ENCODE results near the gene PIGP.

Gene PIGP

DNA sequence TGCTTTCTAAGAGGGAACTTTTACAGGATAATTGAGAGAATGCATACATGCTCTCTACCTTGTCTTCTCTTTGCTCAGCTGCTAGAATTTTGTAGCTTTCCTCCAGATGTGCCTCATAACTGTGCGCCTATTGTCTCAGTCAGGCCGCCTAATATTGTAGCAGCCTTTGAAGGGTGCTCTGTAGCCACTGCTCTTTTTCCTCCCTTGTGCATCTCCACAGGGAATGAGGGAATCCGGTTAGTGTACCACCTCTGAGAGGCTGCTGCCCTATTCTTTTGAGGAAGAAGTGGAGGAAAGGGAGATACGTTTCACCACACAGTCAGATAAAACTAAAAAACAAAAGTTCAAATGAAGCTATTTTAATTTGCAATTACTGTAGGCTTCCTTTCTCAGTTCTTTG lies 22.9 kb upstream of the PIGP start:
- peaks cover 4% of the 10 kb centered on the region for H3K36me3 ChIP-seq (ENCODE audit: control insufficient read depth, insufficient read depth, low read length)
- no peaks in the 10 kb centered on the region for H3K4me1 ChIP-seq (ENCODE audit: control insufficient read depth, insufficient read depth, low read length)
- no peak overlapping the region for H3K4me3 ChIP-seq (ENCODE audit: low read depth, low read length)

DNA sequence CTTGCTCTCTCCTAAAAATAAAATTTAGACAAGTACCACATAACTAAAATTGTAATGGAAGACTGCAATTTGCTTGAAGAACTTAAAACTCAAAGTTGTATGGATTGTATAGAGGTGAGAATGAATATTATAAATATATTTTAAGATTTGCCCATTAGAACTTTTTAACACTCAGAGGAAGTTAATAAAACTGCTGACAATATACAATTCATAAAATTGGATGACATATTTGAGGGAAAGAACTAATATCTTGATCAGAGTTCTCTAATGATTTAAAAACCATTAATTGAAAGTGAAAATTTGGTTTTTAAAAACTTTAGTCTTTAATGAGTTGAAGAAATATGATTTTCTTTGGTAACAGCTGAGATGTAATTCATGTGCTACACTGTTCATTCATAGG lies 21.1 kb upstream of the PIGP start:
- no peaks in the 10 kb centered on the region for H3K27me3 ChIP-seq (ENCODE audit: control insufficient read depth, insufficient read depth, low read length)
- no peak overlapping the region for H3K4me3 ChIP-seq (ENCODE audit: low read depth, low read length)
- peaks cover 4% of the 10 kb centered on the region for H3K36me3 ChIP-seq (ENCODE audit: control insufficient read depth, insufficient read depth, low read length)
- no peaks in the 10 kb centered on the region for H3K9me3 ChIP-seq (ENCODE audit: control insufficient read depth, insufficient read depth, low read length)
- H3K4me1 ChIP-seq (ENCODE audit: control insufficient read depth, insufficient read depth, low read length) = no peaks in the 10 kb centered on the region
- no peak overlapping the region for H3K9ac ChIP-seq (ENCODE audit: low read depth, low read length)

More for the DNA sequence above, 22.9 kb upstream of the PIGP start:
- no peak overlapping the region for H3K9ac ChIP-seq (ENCODE audit: low read depth, low read length)
- H3K27me3 ChIP-seq (ENCODE audit: control insufficient read depth, insufficient read depth, low read length) = no peaks in the 10 kb centered on the region
- H3K9me3 ChIP-seq (ENCODE audit: control insufficient read depth, insufficient read depth, low read length) = no peaks in the 10 kb centered on the region

DNA sequence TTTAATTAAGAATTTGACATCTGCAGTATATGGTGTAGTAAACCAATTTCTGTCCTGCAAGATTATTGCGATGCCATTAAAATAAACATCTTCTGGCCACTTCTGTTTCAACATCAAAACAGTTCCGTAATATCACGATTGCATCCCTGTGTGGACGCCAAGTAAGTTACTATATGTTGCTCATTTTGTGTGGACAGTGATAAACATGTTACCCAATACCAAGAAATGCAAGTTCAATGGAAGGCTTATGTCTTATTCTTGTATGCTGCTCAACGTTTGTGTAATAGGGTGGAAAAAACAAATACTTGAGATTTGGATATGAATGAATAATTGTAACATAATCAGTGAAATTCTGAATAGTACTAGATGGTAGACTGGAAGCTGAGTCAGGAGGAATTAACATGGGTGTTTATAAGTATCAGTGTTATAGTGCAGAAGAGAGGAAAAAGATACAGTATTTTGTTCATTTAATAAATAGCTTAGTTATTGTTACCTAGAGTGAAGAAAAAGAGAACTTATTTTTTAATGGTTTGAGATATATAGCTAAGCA lies 15.4 kb upstream of the PIGP start:
- Histone ChIP-seq H3K9ac (ENCODE audit: low read depth, low read length) (no peak overlapping the region), H3K36me3 (ENCODE audit: control insufficient read depth, insufficient read depth, low read length) (no peaks in the 10 kb centered on the region), H3K4me3 (ENCODE audit: low read depth, low read length) (no peak overlapping the region), H3K4me1 (ENCODE audit: control insufficient read depth, insufficient read depth, low read length) (no peaks in the 10 kb centered on the region), H3K27me3 (ENCODE audit: control insufficient read depth, insufficient read depth, low read length) (no peaks in the 10 kb centered on the region), H3K9me3 (ENCODE audit: control insufficient read depth, insufficient read depth, low read length) (no peaks in the 10 kb centered on the region)

DNA sequence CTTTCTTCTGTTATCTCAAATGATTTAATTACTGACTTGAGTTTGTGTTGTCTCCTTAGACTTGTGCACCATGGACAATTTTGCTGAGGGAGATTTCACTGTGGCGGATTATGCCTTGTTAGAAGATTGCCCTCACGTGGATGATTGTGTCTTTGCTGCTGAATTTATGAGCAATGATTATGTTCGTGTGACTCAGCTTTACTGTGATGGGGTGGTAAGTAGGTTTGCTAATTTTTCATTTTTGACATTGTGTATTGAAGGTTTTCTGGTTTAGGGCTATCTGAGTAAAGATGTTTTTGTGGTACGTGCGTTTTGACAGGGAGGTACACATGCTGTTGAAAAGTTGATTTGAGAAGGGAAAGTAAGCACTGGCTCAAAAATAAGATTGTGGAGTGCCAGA lies 14.3 kb upstream of the PIGP start:
- H3K27me3 ChIP-seq (ENCODE audit: control insufficient read depth, insufficient read depth, low read length) = no peaks in the 10 kb centered on the region
- H3K4me1 ChIP-seq (ENCODE audit: control insufficient read depth, insufficient read depth, low read length) = no peaks in the 10 kb centered on the region
- H3K36me3 ChIP-seq (ENCODE audit: control insufficient read depth, insufficient read depth, low read length) = no peaks in the 10 kb centered on the region
- H3K4me3 ChIP-seq (ENCODE audit: low read depth, low read length) = no peak overlapping the region
- H3K9me3 ChIP-seq (ENCODE audit: control insufficient read depth, insufficient read depth, low read length) = no peaks in the 10 kb centered on the region
- H3K9ac ChIP-seq (ENCODE audit: low read depth, low read length) = no peak overlapping the region

DNA sequence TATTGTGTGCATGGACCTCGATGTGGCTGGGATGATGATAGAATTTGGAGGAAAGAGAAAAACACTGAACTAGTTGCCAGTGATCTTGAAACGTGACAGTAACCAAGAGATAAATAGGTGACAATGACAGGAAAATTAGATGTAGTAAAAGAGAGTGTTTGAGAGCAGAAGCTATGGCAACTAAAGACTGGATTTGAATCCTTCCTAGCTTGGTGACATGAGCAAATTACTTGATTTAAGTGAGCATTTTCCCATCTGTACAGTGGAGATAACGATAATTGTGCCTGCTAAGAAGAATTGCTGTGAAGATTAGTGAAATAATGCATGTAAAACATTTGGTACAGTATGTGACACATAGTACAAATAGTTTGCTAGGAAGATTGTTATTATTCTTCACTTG lies 12.9 kb upstream of the PIGP start:
- H3K9me3 ChIP-seq (ENCODE audit: control insufficient read depth, insufficient read depth, low read length) = no peaks in the 10 kb centered on the region
- no peak overlapping the region for H3K4me3 ChIP-seq (ENCODE audit: low read depth, low read length)
- H3K36me3 ChIP-seq (ENCODE audit: control insufficient read depth, insufficient read depth, low read length) = no peaks in the 10 kb centered on the region
- no peak overlapping the region for H3K9ac ChIP-seq (ENCODE audit: low read depth, low read length)
- no peaks in the 10 kb centered on the region for H3K27me3 ChIP-seq (ENCODE audit: control insufficient read depth, insufficient read depth, low read length)
- H3K4me1 ChIP-seq (ENCODE audit: control insufficient read depth, insufficient read depth, low read length) = no peaks in the 10 kb centered on the region

DNA sequence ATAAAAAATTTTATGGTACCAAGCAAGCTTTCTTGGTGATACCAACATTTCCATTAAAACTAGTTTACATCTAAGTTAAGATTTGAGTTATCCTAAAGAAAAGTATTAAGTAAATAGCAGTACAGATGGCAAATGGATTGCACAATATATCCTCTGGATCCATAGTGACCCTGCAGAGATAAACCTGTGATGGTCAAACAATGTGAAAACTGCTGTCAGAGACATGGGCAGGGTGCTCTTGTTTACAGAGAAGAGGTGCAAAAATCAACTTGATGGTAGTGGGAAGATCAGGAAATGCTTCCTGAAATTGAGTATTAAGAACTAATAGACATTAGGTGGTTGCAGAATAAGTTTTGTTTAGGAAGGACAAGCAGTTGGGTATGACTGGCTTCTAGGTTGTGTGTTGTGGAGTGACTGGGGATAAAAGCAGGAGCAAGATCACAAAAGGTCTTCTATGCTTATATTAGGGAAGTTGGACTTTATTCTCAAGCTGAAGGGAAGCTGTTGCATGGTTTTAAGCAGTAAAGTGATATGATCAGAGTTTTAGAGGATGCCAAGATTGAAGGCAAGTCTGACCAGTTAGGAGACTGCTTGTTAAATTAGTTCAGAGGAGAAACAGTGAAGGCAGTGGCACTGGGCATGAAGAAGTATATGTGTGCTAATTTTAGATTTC lies 10.1 kb upstream of the PIGP start:
- H3K9ac ChIP-seq (ENCODE audit: low read depth, low read length) = no peak overlapping the region
- H3K36me3 ChIP-seq (ENCODE audit: control insufficient read depth, insufficient read depth, low read length) = no peaks in the 10 kb centered on the region
- H3K9me3 ChIP-seq (ENCODE audit: control insufficient read depth, insufficient read depth, low read length) = no peaks in the 10 kb centered on the region
- H3K4me3 ChIP-seq (ENCODE audit: low read depth, low read length) = no peak overlapping the region
- no peaks in the 10 kb centered on the region for H3K4me1 ChIP-seq (ENCODE audit: control insufficient read depth, insufficient read depth, low read length)
- no peaks in the 10 kb centered on the region for H3K27me3 ChIP-seq (ENCODE audit: control insufficient read depth, insufficient read depth, low read length)

DNA sequence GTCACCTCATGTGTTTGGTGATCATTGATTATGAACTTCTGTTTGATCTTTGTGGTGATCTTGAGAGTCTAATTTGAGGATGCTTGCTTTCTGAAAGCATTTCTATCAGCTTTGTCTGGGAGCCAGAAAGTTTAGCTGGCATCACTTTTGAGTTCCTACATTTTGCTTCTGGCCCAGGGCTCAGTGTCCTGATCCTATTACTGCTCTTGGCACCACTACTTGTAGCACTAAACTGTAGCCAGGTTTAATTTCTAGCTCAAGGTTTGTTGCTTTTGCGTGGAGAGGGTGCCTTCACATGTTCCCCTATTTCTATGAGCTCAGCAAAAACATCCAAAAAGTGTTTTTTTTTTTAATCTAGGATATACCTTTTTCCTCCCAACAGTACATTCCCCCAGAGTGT lies 9.5 kb upstream of the PIGP start:
- H3K36me3 ChIP-seq (ENCODE audit: control insufficient read depth, insufficient read depth, low read length) = no peaks in the 10 kb centered on the region
- no peaks in the 10 kb centered on the region for H3K27me3 ChIP-seq (ENCODE audit: control insufficient read depth, insufficient read depth, low read length)
- no peak overlapping the region for H3K9ac ChIP-seq (ENCODE audit: low read depth, low read length)
- no peak overlapping the region for H3K4me3 ChIP-seq (ENCODE audit: low read depth, low read length)
- no peaks in the 10 kb centered on the region for H3K4me1 ChIP-seq (ENCODE audit: control insufficient read depth, insufficient read depth, low read length)
- no peaks in the 10 kb centered on the region for H3K9me3 ChIP-seq (ENCODE audit: control insufficient read depth, insufficient read depth, low read length)

DNA sequence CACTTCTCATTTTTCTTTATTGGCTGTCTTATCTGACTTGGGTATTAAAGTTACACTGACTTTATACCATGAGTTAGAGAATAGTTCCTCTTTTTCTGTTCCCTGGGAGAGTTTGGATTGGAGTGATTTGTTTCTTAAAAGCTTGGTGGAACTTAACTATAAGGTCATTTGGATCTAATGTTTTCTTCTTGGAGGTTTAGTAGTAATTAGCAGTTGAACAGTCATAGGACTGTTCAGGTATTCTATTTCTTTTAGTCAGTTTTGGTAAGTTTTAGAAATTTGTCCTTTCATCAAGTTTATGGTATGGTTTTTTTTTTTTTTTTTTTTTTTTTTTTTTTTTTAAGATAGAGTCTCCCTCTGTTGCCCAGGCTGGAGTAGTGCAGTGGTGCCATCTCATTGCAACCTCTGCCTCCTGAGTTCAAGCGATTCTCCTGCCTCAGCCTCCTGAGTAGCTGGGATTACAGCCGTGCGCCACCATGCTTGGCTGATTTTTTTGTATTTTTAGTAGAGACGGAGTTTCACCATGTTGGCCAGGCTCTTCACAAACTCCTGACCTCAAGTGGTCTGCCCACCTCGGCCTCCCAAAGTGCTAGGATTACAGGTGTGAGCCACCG lies 6.4 kb upstream of the PIGP start:
- peaks cover 17% of the 10 kb centered on the region for H3K27me3 ChIP-seq (ENCODE audit: control insufficient read depth, insufficient read depth, low read length)
- H3K9me3 ChIP-seq (ENCODE audit: control insufficient read depth, insufficient read depth, low read length) = no peaks in the 10 kb centered on the region
- H3K4me1 ChIP-seq (ENCODE audit: control insufficient read depth, insufficient read depth, low read length) = no peaks in the 10 kb centered on the region
- H3K9ac ChIP-seq (ENCODE audit: low read depth, low read length) = no peak overlapping the region
- H3K36me3 ChIP-seq (ENCODE audit: control insufficient read depth, insufficient read depth, low read length) = no peaks in the 10 kb centered on the region
- H3K4me3 ChIP-seq (ENCODE audit: low read depth, low read length) = no peak overlapping the region

DNA sequence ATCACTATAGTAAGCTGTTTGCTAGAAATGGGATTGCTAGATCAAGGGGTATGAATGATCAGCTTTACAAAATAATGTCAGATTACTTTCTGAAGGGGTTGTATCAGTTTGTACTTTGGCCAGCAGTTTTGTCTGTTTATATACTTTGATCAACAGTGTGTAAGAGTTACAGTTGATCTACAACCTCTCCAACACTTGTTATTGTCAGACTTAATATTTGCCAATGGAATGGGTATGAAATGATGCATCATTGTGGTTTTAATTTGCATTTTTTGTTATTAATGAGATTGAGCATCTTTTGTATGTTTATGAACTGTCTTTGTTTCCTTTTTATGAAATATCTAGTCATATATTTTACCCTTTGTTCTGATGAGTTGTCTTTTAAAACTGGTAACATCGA lies 4.5 kb upstream of the PIGP start:
- no peak overlapping the region for H3K4me3 ChIP-seq (ENCODE audit: low read depth, low read length)
- H3K27me3 ChIP-seq (ENCODE audit: control insufficient read depth, insufficient read depth, low read length) = peaks cover 26% of the 10 kb centered on the region
- no peaks in the 10 kb centered on the region for H3K4me1 ChIP-seq (ENCODE audit: control insufficient read depth, insufficient read depth, low read length)
- H3K9ac ChIP-seq (ENCODE audit: low read depth, low read length) = no peak overlapping the region
- H3K9me3 ChIP-seq (ENCODE audit: control insufficient read depth, insufficient read depth, low read length) = no peaks in the 10 kb centered on the region
- no peaks in the 10 kb centered on the region for H3K36me3 ChIP-seq (ENCODE audit: control insufficient read depth, insufficient read depth, low read length)

DNA sequence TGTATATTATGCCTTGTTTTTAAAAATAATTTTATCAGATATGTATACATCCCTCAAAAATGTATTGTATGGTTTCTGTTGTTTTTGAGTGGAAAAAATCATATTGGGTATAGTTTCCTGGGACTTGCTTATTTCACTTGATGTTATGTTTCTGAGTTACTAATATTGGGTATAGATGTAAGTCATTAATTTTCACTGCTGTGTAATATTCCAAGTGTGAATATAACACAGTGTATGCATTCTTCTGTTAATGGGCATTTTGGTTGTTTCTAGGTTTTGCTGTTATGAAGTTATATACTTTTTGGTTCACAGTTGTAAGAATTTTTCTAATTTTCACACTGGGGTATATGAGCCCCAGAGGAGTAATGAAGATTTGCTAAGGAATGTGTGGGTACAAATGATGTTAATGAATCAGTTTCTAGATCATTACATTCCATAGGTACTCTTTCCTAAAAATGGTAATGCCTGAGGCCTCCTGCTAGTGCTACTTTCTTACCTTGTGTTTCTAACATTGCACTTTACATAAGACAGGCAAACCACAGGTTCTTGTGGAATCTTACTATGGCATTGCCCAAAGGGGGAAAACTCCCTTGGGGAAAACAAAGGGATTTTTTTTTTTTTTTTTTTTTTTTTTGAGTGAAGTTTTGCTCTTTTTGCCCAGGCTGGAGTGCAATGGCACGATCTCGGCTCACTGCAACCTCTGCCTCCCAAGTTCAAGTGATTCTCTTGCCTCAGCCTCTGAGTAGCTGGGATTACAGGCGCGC lies 3.4 kb upstream of the PIGP start:
- Histone ChIP-seq H3K36me3 (ENCODE audit: control insufficient read depth, insufficient read depth, low read length) (no peaks in the 10 kb centered on the region), H3K4me1 (ENCODE audit: control insufficient read depth, insufficient read depth, low read length) (peaks cover 6% of the 10 kb centered on the region), H3K9ac (ENCODE audit: low read depth, low read length) (no peak overlapping the region), H3K4me3 (ENCODE audit: low read depth, low read length) (no peak overlapping the region), H3K9me3 (ENCODE audit: control insufficient read depth, insufficient read depth, low read length) (no peaks in the 10 kb centered on the region), H3K27me3 (ENCODE audit: control insufficient read depth, insufficient read depth, low read length) (peaks cover 28% of the 10 kb centered on the region)

DNA sequence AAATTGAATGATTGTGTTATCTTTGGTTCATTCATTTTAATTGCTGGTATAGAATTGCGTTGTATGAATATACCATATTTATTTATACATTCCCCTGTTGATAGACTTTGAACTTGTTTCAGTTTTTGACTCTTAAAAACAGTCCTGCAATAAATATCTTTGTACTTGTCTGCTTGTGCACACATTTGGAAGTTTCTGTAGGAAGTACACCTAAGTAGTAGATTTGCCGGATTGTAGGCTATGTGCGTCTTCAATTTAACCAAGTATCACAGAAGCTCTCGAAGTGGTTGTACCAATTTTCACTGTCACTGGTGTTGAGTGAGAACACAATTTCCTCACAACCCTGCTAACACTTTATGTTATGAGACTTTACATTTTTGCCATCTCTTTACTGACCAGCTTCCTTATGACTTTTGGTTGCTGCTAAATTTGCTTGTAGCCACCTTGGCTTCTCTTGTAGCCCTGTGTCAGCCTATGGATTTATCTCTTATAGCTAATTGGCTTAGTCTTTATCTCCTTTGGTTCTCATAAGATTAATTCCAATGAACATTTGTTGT lies 2.4 kb upstream of the PIGP start:
- peaks cover 28% of the 10 kb centered on the region for H3K27me3 ChIP-seq (ENCODE audit: control insufficient read depth, insufficient read depth, low read length)

More for the DNA sequence above, 2.4 kb upstream of the PIGP start:
- no peak overlapping the region for H3K9ac ChIP-seq (ENCODE audit: low read depth, low read length)
- peaks cover 6% of the 10 kb centered on the region for H3K4me1 ChIP-seq (ENCODE audit: control insufficient read depth, insufficient read depth, low read length)
- H3K9me3 ChIP-seq (ENCODE audit: control insufficient read depth, insufficient read depth, low read length) = no peaks in the 10 kb centered on the region
- H3K4me3 ChIP-seq (ENCODE audit: low read depth, low read length) = no peak overlapping the region
- H3K36me3 ChIP-seq (ENCODE audit: control insufficient read depth, insufficient read depth, low read length) = no peaks in the 10 kb centered on the region
